IPS-18a (cell line): ENCODE measurements around the gene L1TD1.
"Not testable (repeated sequence)": the region's sequence is repeated elsewhere in the genome, so short reads cannot be mapped to it uniquely, and the experiment has no call there.

Experiments
- H3K27ac ChIP-seq: one replicate; pipeline ENCODE4 v1.5.1; 2013; ENCODE audit warnings: low read length
- H3K27me3 ChIP-seq: one replicate; pipeline ENCODE4 v1.6.1; 2013; ENCODE audit warnings: mild to moderate bottlenecking, low read length; ENCODE audit not compliant: control insufficient read depth, insufficient read depth
- H3K36me3 ChIP-seq: one replicate; pipeline ENCODE4 v1.6.1; 2013; ENCODE audit warnings: low read depth, low read length; ENCODE audit not compliant: control insufficient read depth
- H3K4me1 ChIP-seq: one replicate; pipeline ENCODE4 v1.6.1; 2013; ENCODE audit warnings: low read depth, low read length; ENCODE audit not compliant: control insufficient read depth
- H3K4me3 ChIP-seq: one replicate; pipeline ENCODE4 v1.5.1; 2013; ENCODE audit warnings: low read length
- H3K9ac ChIP-seq: one replicate; pipeline ENCODE4 v1.6.1; 2013; ENCODE audit warnings: mild to moderate bottlenecking, low read length, moderate library complexity
- H3K9me3 ChIP-seq: one replicate; pipeline ENCODE4 v1.6.1; 2013; ENCODE audit warnings: low read depth, low read length; ENCODE audit not compliant: control insufficient read depth

L1TD1 gene

GRCh38 chr1:62207187-62207586 lies 12.5 kb downstream of the L1TD1 start:
- no peaks in the 10 kb centered on the region for H3K27me3 ChIP-seq
- no peak overlapping the region for H3K4me3 ChIP-seq
- H3K4me1 ChIP-seq = no peaks in the 10 kb centered on the region
- peaks cover 11% of the 10 kb centered on the region for H3K9me3 ChIP-seq
- H3K9ac ChIP-seq = no peak overlapping the region
- H3K27ac ChIP-seq = no peak overlapping the region
- H3K36me3 ChIP-seq = peaks cover 90% of the 10 kb centered on the region

- no peak overlapping the region for H3K27ac ChIP-seq
- H3K9ac ChIP-seq = no peak overlapping the region
- peaks cover 82% of the 10 kb centered on the region for H3K36me3 ChIP-seq
- H3K9me3 ChIP-seq = peaks cover 11% of the 10 kb centered on the region
- no peaks in the 10 kb centered on the region for H3K4me1 ChIP-seq
- no peaks in the 10 kb centered on the region for H3K27me3 ChIP-seq
- no peak overlapping the region for H3K4me3 ChIP-seq
Observed at GRCh38 chr1:62208087-62208486, 13.4 kb downstream of the L1TD1 start.

- Histone ChIP-seq H3K9ac (no peak overlapping the region), H3K4me1 (no peaks in the 10 kb centered on the region), H3K27me3 (no peaks in the 10 kb centered on the region), H3K4me3 (no peak overlapping the region), H3K9me3 (peaks cover 11% of the 10 kb centered on the region), H3K36me3 (peaks cover 73% of the 10 kb centered on the region), H3K27ac (no peak overlapping the region)
Observed at GRCh38 chr1:62208970-62209369, 14.3 kb downstream of the L1TD1 start.

GRCh38 chr1:62209931-62210595 lies 15.4 kb downstream of the L1TD1 start:
- Histone ChIP-seq H3K9me3 (peaks cover 11% of the 10 kb centered on the region), H3K36me3 (peaks cover 62% of the 10 kb centered on the region), H3K27ac (no peak overlapping the region), H3K9ac (no peak overlapping the region), H3K4me1 (no peaks in the 10 kb centered on the region), H3K27me3 (no peaks in the 10 kb centered on the region), H3K4me3 (no peak overlapping the region)

GRCh38 chr1:62210960-62211359 lies 16.3 kb downstream of the L1TD1 start:
- H3K36me3 ChIP-seq = peaks cover 55% of the 10 kb centered on the region
- no peaks in the 10 kb centered on the region for H3K4me1 ChIP-seq
- H3K4me3 ChIP-seq = no peak overlapping the region
- H3K27me3 ChIP-seq = no peaks in the 10 kb centered on the region
- H3K9me3 ChIP-seq = peaks cover 11% of the 10 kb centered on the region
- H3K27ac ChIP-seq = no peak overlapping the region
- no peak overlapping the region for H3K9ac ChIP-seq

- peaks cover 11% of the 10 kb centered on the region for H3K9me3 ChIP-seq
- peaks cover 41% of the 10 kb centered on the region for H3K36me3 ChIP-seq
- H3K27me3 ChIP-seq = no peaks in the 10 kb centered on the region
- no peak overlapping the region for H3K9ac ChIP-seq
- no peak overlapping the region for H3K4me3 ChIP-seq
- no peaks in the 10 kb centered on the region for H3K4me1 ChIP-seq
- no peak overlapping the region for H3K27ac ChIP-seq
Observed at GRCh38 chr1:62212411-62212810, 17.8 kb downstream of the L1TD1 start.

GRCh38 chr1:62213075-62213914 lies 18.6 kb downstream of the L1TD1 start:
- Histone ChIP-seq H3K9me3 (peaks cover 11% of the 10 kb centered on the region), H3K4me1 (no peaks in the 10 kb centered on the region), H3K9ac (no peak overlapping the region), H3K4me3 (no peak overlapping the region), H3K27ac (no peak overlapping the region), H3K36me3 (peaks cover 36% of the 10 kb centered on the region), H3K27me3 (no peaks in the 10 kb centered on the region)

- Histone ChIP-seq H3K36me3 (peaks cover 7% of the 10 kb centered on the region), H3K27ac (no peak overlapping the region), H3K9me3 (no peaks in the 10 kb centered on the region), H3K4me3 (no peak overlapping the region), H3K4me1 (no peaks in the 10 kb centered on the region), H3K27me3 (no peaks in the 10 kb centered on the region), H3K9ac (no peak overlapping the region)
Observed at GRCh38 chr1:62218604-62219003, 24.0 kb downstream of the L1TD1 start.

- not testable (repeated sequence) for H3K27ac ChIP-seq, H3K4me1 ChIP-seq, H3K27me3 ChIP-seq, H3K9ac ChIP-seq, H3K9me3 ChIP-seq, H3K4me3 ChIP-seq
- peaks cover 13% of the 10 kb centered on the region for H3K36me3 ChIP-seq
Observed at GRCh38 chr1:62220456-62220855, 25.8 kb downstream of the L1TD1 start.

GRCh38 chr1:62221171-62221570 lies 26.5 kb downstream of the L1TD1 start:
- Histone ChIP-seq H3K4me3 (no peak overlapping the region), H3K9ac (no peak overlapping the region), H3K36me3 (peaks cover 14% of the 10 kb centered on the region), H3K27ac (no peak overlapping the region), H3K27me3 (no peaks in the 10 kb centered on the region), H3K4me1 (no peaks in the 10 kb centered on the region), H3K9me3 (no peaks in the 10 kb centered on the region)

- Histone ChIP-seq H3K4me1 (no peaks in the 10 kb centered on the region), H3K36me3 (peaks cover 23% of the 10 kb centered on the region), H3K27me3 (no peaks in the 10 kb centered on the region), H3K9me3 (no peaks in the 10 kb centered on the region), H3K9ac (no peak overlapping the region), H3K4me3 (no peak overlapping the region), H3K27ac (no peak overlapping the region)
Observed at GRCh38 chr1:62222321-62222720, 27.7 kb downstream of the L1TD1 start.

- Histone ChIP-seq H3K27me3 (no peaks in the 10 kb centered on the region), H3K4me1 (no peaks in the 10 kb centered on the region), H3K9me3 (no peaks in the 10 kb centered on the region), H3K27ac (no peak overlapping the region), H3K9ac (no peak overlapping the region), H3K36me3 (peaks cover 26% of the 10 kb centered on the region), H3K4me3 (no peak overlapping the region)
Observed at GRCh38 chr1:62224182-62224581, 29.5 kb downstream of the L1TD1 start.
